Uterus (tissue), 4 donors: Measurements from ENCODE around the gene MXD3. TPM values are rescaled to one million over a fixed set of nuclear protein-coding genes. Genes with fewer than 3 reads are reported as not detected.

Source experiments
- DNase-seq, 2 donors: peaks; one replicate each; pipeline ENCODE4 v3.0.0-alpha.2; 2019 to 2020
- H3K27ac ChIP-seq, 2 donors: fragments of 200-600 bp; sonication (generic); 1 replicate in 1 of 2; 2 replicates in 1 of 2; pipeline ENCODE4 v1.5.1; 2016 to 2018
- H3K27me3 ChIP-seq, 2 donors: fragments of 200-600 bp; sonication (generic); one replicate each; pipeline ENCODE4 v1.5.1; 2018 to 2019; ENCODE audit warnings: control low read depth in 1 of 2
- H3K36me3 ChIP-seq, 2 donors: fragments of 200-600 bp; sonication (generic); one replicate each; pipeline ENCODE4 v1.5.1; 2019; ENCODE audit warnings: control low read depth in 1 of 2
- H3K4me1 ChIP-seq, 2 donors: fragments of 200-600 bp; sonication (generic); one replicate each; pipeline ENCODE4 v1.5.1; 2018 to 2019; ENCODE audit warnings: control low read depth in 1 of 2
- H3K4me3 ChIP-seq, 2 donors: fragments of 200-600 bp; sonication (generic); 1 replicate in 1 of 2; 2 replicates in 1 of 2; pipeline ENCODE4 v1.5.1; 2018 to 2019; ENCODE audit warnings: mild to moderate bottlenecking in 1 of 2
- H3K9me3 ChIP-seq, 2 donors: fragments of 200-600 bp; sonication (generic); one replicate each; pipeline ENCODE4 v1.5.1; 2019; ENCODE audit warnings: control low read depth in 1 of 2
- CTCF ChIP-seq, 4 experiments: fragments of 200-600 bp in 2 of 4; fragments of 450-650 bp in 2 of 4; sonication (generic) in 2 of 4; IDR thresholded peaks; one replicate each; pipeline ENCODE4 v1.5.1; 2016 to 2019; ENCODE audit warnings: antibody characterized with exemption in 4 of 4, mild to moderate bottlenecking in 2 of 4, moderate library complexity in 1 of 4
- POLR2A ChIP-seq, 2 donors: fragments of 450-650 bp; IDR thresholded peaks; one replicate each; pipeline ENCODE4 v1.6.1; 2016; ENCODE audit warnings: antibody characterized with exemption in 2 of 2, mild to moderate bottlenecking in 1 of 2, moderate library complexity in 1 of 2
- intact Hi-C: fragments of 100-400 bp; cut with DNase I; formaldehyde crosslinking; loops from one replicate; pipeline ENCODE4 v1.15.1; 2023; ENCODE audit warnings: low total_unique reads
- total RNA-seq, 4 donors: library from RNA; depleted of rRNA in 3 of 4; stranded (reverse); fragments of >200 nt in 3 of 4; gene quantifications; one replicate each; pipeline versions ENCODE4 v1.1.0 to v1.2.4, GENCODE V29; 2014 to 2023
- donor health status: DM: yes; HTN: yes; CAD: no.

MXD3 gene
- total RNA-seq, 4 donors from 2014 or later = 0.51 to 29.0 (median 6.8) TPM

GRCh38 chr5:177300951-177301350, 10.7 kb downstream of the MXD3 start:
- H3K4me1 ChIP-seq = peaks cover 0 to 12% of the 10 kb centered on the region in 2 donors
- intact Hi-C loops = loop anchor here (10.0 kb wide), 1 partner anchor 186 kb away; no protein-coding TSS in a partner anchor
- no peak for TF ChIP-seq POLR2A (IDR thresholded peaks at IDR 0.05)
- no peak for DNase-seq
- H3K27ac ChIP-seq = peak overlapping the region; percentile 59 to 73
- H3K36me3 ChIP-seq = no peaks in the 10 kb centered on the region
- no peaks in the 10 kb centered on the region for H3K9me3 ChIP-seq
- H3K27me3 ChIP-seq = no peaks in the 10 kb centered on the region
- H3K4me3 ChIP-seq = no peak overlapping the region

DNA sequence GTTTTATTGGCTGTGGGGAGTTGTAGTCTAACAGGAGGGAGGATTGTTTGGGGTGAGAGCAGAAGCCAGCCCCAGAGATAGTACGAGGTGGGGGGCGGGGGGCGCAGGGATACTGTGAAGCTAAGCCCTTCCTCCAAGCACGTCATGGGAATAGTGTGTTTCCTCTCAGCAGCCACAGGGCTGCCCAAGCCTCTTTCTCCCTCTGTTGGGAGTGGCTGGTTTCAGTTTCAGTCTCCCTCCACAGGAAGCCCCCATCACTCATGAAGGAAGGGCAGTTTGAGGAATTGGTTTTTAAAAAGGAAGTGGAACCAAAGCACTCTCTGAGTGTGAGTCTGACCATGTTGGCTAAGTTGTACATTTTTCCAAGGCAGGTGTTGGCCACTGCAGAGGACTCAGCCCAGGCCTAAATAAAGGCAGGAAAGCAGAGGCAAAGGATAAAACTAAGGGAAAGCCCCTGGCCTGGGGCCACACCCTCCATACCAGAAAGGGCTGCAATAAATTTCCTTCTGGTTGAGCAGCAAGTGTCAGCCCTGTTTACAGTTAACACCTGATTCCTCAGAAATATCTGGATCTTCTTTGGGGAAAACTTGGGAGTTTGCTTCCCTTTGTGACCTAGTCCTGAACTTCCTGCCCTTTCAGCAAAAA, 11.3 kb downstream of the MXD3 start:
- peaks cover 0 to 12% of the 10 kb centered on the region in 2 donors for H3K4me1 ChIP-seq
- peak in 1 of 4 experiments; percentile 11 for TF ChIP-seq CTCF (IDR thresholded peaks at IDR 0.05)
- TF ChIP-seq POLR2A (IDR thresholded peaks at IDR 0.05) = no peak
- peak overlapping the region; percentile 59 to 73 for H3K27ac ChIP-seq
- H3K9me3 ChIP-seq = no peaks in the 10 kb centered on the region
- no peaks in the 10 kb centered on the region for H3K36me3 ChIP-seq
- peak; percentile 41 to 60 for DNase-seq
- H3K4me3 ChIP-seq = no peak overlapping the region
- no peaks in the 10 kb centered on the region for H3K27me3 ChIP-seq
- intact Hi-C loops = loop anchor here (10.0 kb wide), 1 partner anchor 186 kb away; no protein-coding TSS in a partner anchor

GRCh38 chr5:177299697-177300096, 12.0 kb downstream of the MXD3 start:
- H3K4me1 ChIP-seq = peaks cover 0 to 12% of the 10 kb centered on the region in 2 donors
- TF ChIP-seq CTCF (IDR thresholded peaks at IDR 0.05) (no peak), POLR2A (IDR thresholded peaks at IDR 0.05) (no peak)
- no peak overlapping the region for H3K4me3 ChIP-seq
- intact Hi-C loops = loop anchor here (10.0 kb wide), 1 partner anchor 185 kb away; no protein-coding TSS in a partner anchor
- DNase-seq = no peak
- H3K36me3 ChIP-seq = no peaks in the 10 kb centered on the region
- H3K9me3 ChIP-seq = no peaks in the 10 kb centered on the region
- no peaks in the 10 kb centered on the region for H3K27me3 ChIP-seq
- peak overlapping the region; percentile 59 to 73 for H3K27ac ChIP-seq

GRCh38 chr5:177297922-177298321, 13.8 kb downstream of the MXD3 start:
- intact Hi-C loops = no loop called here
- Histone ChIP-seq H3K4me1 (peaks cover 0 to 12% of the 10 kb centered on the region in 2 donors), H3K27ac (no peak overlapping the region), H3K9me3 (no peaks in the 10 kb centered on the region), H3K36me3 (no peaks in the 10 kb centered on the region), H3K27me3 (no peaks in the 10 kb centered on the region), H3K4me3 (no peak overlapping the region)
- TF ChIP-seq CTCF (IDR thresholded peaks at IDR 0.05) = no peak
- TF ChIP-seq POLR2A (IDR thresholded peaks at IDR 0.05) = no peak
- DNase-seq = no peak

GRCh38 chr5:177296581-177296980, 15.1 kb downstream of the MXD3 start:
- Histone ChIP-seq H3K36me3 (no peaks in the 10 kb centered on the region), H3K4me3 (no peak overlapping the region), H3K27me3 (no peaks in the 10 kb centered on the region), H3K27ac (no peak overlapping the region), H3K9me3 (no peaks in the 10 kb centered on the region), H3K4me1 (peaks cover 0 to 1% of the 10 kb centered on the region in 2 donors)
- intact Hi-C loops = no loop called here
- DNase-seq = no peak
- TF ChIP-seq CTCF (IDR thresholded peaks at IDR 0.05) (no peak), POLR2A (IDR thresholded peaks at IDR 0.05) (no peak)
